ENCODE results near the gene NFKB2.

NFKB2 gene

DNA sequence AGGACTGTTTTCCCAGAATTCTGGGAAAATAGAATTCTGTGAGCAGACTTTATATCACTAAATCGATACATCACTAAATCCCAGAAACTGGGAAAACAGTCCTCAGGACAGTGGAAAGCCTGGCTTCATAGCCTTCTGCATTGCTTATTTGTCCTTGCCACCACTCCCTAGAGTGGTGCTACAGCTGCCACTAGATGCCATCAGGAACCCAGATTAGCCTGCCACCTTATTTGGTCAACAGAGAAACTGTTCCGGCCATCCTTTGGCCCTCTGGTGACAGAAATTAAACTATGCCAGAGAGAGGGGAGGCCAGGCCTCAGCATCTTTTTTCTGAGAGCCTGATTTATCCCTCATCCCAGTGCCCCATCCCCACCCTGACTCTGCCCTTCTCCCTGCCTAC, 19.6 kb upstream of the NFKB2 start:
- Histone ChIP-seq H3K4me3 (ENCODE audit: insufficient read depth, low read length, poor library complexity, severe bottlenecking) (no peak overlapping the region), H3F3A (ENCODE audit: insufficient read depth) (no peaks in the 10 kb centered on the region), H3K9me3 (ENCODE audit: insufficient read depth, low read length) (no peaks in the 10 kb centered on the region), H3K4me2 (ENCODE audit: low read depth, low read length, poor library complexity, severe bottlenecking) (no peak overlapping the region), H3K36me3 (ENCODE audit: low read length) (peaks cover 6% of the 10 kb centered on the region; the same call in 1 of the 2 replicates), H3K9me2 (replicated peaks; ENCODE audit: insufficient read depth, low read length) (no peaks in the 10 kb centered on the region), H3K27me3 (ENCODE audit: low read length) (no peaks in the 10 kb centered on the region), H3K9ac (ENCODE audit: low read length) (no peak overlapping the region), H4K20me1 (ENCODE audit: low read depth, low read length) (no peaks in the 10 kb centered on the region), H3K27ac (ENCODE audit: low read depth, low read length) (no peak overlapping the region), H3K79me2 (ENCODE audit: insufficient read depth, low read length) (no peaks in the 10 kb centered on the region), H2AFZ (ENCODE audit: low read depth, low read length, severe bottlenecking) (no peak overlapping the region)
- TF ChIP-seq, protein P1, sequence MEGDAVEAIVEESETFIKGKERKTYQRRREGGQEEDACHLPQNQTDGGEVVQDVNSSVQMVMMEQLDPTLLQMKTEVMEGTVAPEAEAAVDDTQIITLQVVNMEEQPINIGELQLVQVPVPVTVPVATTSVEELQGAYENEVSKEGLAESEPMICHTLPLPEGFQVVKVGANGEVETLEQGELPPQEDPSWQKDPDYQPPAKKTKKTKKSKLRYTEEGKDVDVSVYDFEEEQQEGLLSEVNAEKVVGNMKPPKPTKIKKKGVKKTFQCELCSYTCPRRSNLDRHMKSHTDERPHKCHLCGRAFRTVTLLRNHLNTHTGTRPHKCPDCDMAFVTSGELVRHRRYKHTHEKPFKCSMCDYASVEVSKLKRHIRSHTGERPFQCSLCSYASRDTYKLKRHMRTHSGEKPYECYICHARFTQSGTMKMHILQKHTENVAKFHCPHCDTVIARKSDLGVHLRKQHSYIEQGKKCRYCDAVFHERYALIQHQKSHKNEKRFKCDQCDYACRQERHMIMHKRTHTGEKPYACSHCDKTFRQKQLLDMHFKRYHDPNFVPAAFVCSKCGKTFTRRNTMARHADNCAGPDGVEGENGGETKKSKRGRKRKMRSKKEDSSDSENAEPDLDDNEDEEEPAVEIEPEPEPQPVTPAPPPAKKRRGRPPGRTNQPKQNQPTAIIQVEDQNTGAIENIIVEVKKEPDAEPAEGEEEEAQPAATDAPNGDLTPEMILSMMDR (IDR thresholded peaks at IDR 0.05; ENCODE audit: insufficient read depth, low read length, poor library complexity, severe bottlenecking), result no peak
- TF ChIP-seq EZH2phosphoT487 (conservative IDR thresholded peaks at IDR 0.05; ENCODE audit: low read length), result no peak

DNA sequence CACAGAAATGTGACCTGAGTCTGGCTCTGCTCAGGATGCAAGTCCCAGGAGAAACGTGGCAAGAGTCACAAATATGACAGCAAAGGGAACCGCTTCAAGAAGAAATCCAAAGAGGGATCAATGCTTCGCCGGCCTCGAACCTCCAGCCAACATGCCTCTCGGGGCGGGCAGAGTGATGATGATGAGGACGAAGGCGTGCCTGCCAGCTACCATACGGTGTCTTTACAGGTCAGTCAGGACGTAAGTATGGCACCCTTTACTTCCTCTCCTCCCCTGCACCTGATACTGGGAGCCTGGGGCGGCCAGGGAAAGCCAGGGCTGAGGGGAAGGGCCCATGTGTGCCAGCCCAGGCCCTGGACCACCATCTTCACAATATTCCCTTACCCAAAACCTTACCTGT, 18.6 kb upstream of the NFKB2 start:
- no peak for TF ChIP-seq EZH2phosphoT487 (conservative IDR thresholded peaks at IDR 0.05; ENCODE audit: low read length)
- TF ChIP-seq, protein P1 (IDR thresholded peaks at IDR 0.05; ENCODE audit: insufficient read depth, low read length, poor library complexity, severe bottlenecking), result no peak
- H2AFZ ChIP-seq (ENCODE audit: low read depth, low read length, severe bottlenecking), result no peak overlapping the region
- no peak overlapping the region for H3K9ac ChIP-seq (ENCODE audit: low read length)
- H3K79me2 ChIP-seq (ENCODE audit: insufficient read depth, low read length), result no peaks in the 10 kb centered on the region
- no peak overlapping the region for H3K4me3 ChIP-seq (ENCODE audit: insufficient read depth, low read length, poor library complexity, severe bottlenecking)
- H4K20me1 ChIP-seq (ENCODE audit: low read depth, low read length), result no peaks in the 10 kb centered on the region
- H3K27me3 ChIP-seq (ENCODE audit: low read length), result no peaks in the 10 kb centered on the region
- no peak overlapping the region for H3K27ac ChIP-seq (ENCODE audit: low read depth, low read length)
- H3K9me3 ChIP-seq (ENCODE audit: insufficient read depth, low read length), result no peaks in the 10 kb centered on the region
- H3K9me2 ChIP-seq (replicated peaks; ENCODE audit: insufficient read depth, low read length), result no peaks in the 10 kb centered on the region
- no peaks in the 10 kb centered on the region for H3F3A ChIP-seq (ENCODE audit: insufficient read depth)
- H3K4me2 ChIP-seq (ENCODE audit: low read depth, low read length, poor library complexity, severe bottlenecking), result no peak overlapping the region
- no peaks in the 10 kb centered on the region; the same call in 1 of the 2 replicates for H3K36me3 ChIP-seq (ENCODE audit: low read length)

DNA sequence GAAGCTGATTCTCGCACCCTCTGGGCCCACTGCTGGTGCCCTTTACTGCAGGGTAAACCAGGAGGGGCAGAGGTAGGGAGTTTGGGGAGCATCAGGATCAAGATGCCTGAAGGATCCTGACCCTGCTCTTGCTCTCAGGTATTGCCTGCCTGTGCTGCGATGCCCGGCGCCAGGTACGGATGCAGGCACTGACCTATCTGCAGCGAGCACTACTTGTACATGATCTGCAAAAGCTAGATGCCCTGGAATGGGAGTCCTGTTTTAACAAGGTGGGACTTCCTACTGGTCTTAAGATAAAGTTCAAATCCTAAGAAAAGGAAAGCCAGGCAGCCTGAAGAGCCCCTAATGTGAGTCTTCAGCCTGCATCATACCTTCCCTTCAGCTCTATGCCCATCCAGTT, 16.1 kb upstream of the NFKB2 start:
- no peaks in the 10 kb centered on the region for H4K20me1 ChIP-seq (ENCODE audit: low read depth, low read length)
- TF ChIP-seq, protein P1 (IDR thresholded peaks at IDR 0.05; ENCODE audit: insufficient read depth, low read length, poor library complexity, severe bottlenecking), result no peak
- no peak for TF ChIP-seq EZH2phosphoT487 (conservative IDR thresholded peaks at IDR 0.05; ENCODE audit: low read length)
- H3K9me2 ChIP-seq (replicated peaks; ENCODE audit: insufficient read depth, low read length), result no peaks in the 10 kb centered on the region
- H3K4me3 ChIP-seq (ENCODE audit: insufficient read depth, low read length, poor library complexity, severe bottlenecking), result no peak overlapping the region
- no peak overlapping the region for H2AFZ ChIP-seq (ENCODE audit: low read depth, low read length, severe bottlenecking)
- no peaks in the 10 kb centered on the region for H3K27me3 ChIP-seq (ENCODE audit: low read length)
- H3K27ac ChIP-seq (ENCODE audit: low read depth, low read length), result no peak overlapping the region
- H3K79me2 ChIP-seq (ENCODE audit: insufficient read depth, low read length), result no peaks in the 10 kb centered on the region
- no peak overlapping the region for H3K9ac ChIP-seq (ENCODE audit: low read length)
- no peak overlapping the region for H3K4me2 ChIP-seq (ENCODE audit: low read depth, low read length, poor library complexity, severe bottlenecking)
- H3K36me3 ChIP-seq (ENCODE audit: low read length), result no peaks in the 10 kb centered on the region; the same call in 1 of the 2 replicates
- H3F3A ChIP-seq (ENCODE audit: insufficient read depth), result no peaks in the 10 kb centered on the region
- H3K9me3 ChIP-seq (ENCODE audit: insufficient read depth, low read length), result no peaks in the 10 kb centered on the region
